Superior temporal gyrus (tissue), 1 donor: ENCODE data around the gene CENPB.
"Not testable (repeated sequence)": the region's sequence is repeated elsewhere in the genome, so short reads cannot be mapped to it uniquely, and the experiment has no call there.

Experiments
- DNase-seq: peaks from one replicate; pipeline ENCODE4 v3.0.0-alpha.2; 2016; ENCODE audit errors: extremely low spot score

The CENPB gene

DNA sequence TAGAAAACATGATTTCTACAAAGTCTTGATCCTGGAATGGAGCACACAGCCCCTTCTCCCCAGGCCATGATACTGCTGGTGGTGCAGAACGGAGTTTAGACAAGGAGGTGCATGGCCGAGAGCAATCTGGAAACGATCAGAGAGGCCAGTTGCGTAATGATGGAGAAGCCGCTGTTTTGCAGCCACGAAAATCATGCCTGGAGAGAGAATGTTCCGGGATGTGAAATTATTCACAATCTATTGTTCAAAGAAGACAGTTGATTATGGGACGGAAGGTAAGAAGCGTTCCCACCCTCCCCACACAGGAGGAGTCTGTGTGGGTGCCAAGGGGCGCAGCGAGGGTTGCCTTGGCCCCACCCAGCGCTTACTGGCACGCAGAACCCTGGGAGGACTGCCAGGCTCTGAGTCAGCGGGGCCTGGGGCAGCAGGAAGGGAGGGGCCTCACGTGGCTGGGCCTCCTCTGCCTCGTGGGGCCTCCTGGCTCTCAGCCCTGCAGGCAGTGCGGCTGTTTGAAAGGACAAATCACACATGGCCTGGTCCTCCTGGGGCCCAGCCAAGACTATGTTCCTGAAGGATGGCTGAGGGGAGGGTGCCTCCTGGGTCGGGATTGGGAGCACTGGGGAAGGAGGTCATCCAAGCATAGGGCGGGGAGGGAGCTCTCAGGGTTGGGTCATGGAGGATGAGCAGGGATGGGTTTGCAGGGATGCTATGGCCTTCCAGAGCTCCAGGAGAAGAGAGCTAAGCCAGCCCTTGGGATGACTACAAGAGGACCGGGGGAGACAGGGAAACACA is 25.1 kb upstream of the CENPB start:
- peak; percentile 97 for DNase-seq

DNA sequence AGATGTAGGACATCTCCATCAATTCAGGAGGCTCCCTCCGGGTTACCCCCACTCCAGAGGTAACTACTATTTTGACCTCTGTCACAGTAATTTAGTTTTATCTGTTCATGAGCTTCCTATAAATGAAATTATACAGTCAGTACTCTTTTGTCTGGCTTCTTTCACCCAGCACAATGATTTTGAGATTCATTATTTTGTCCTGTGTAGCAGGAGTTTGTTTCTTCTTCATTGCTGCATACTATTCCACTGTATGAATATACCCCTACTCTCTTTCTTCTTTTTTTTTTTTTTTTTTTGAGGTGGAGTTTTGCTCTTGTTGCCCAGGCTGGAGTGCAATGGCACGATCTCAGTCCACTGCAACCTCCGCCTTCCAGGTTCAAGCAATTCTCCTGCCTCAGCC is 22.0 kb upstream of the CENPB start:
- no peak for DNase-seq

DNA sequence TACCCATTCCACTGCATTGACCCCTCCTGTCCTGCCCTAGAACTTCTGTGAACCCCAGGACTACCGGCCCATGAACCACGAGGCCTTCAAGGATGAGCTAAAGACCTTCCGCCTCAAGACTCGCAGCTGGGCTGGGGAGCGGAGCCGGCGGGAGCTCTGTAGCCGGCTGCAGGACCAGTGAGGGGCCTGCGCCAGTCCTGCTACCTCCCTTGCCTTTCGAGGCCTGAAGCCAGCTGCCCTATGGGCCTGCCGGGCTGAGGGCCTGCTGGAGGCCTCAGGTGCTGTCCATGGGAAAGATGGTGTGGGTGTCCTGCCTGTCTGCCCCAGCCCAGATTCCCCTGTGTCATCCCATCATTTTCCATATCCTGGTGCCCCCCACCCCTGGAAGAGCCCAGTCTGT is 18.2 kb upstream of the CENPB start:
- no peak for DNase-seq

DNA sequence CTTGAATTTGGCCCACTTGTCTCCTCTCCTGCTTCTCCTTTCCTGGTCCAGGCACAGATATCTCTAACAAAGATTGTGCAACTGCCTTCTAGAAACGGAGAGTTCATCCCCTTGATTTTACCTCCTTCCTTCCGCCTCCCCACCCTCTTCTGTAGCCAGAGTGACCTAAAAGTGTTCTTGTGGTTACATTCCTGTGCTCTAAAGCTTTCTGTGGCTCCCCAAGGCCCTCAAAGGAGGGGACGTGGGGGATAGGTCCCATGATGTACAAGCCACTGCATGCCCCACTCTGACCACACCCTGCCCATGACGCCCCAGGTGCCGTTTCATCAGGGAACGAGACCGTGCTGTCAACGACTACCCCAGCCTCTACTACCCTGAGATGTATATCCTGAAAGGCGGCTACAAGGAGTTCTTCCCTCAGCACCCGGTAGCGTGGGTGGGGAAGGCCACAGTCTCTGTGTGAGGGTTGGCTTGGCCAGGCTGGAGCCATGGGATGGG is 17.8 kb upstream of the CENPB start:
- DNase-seq = no peak

DNA sequence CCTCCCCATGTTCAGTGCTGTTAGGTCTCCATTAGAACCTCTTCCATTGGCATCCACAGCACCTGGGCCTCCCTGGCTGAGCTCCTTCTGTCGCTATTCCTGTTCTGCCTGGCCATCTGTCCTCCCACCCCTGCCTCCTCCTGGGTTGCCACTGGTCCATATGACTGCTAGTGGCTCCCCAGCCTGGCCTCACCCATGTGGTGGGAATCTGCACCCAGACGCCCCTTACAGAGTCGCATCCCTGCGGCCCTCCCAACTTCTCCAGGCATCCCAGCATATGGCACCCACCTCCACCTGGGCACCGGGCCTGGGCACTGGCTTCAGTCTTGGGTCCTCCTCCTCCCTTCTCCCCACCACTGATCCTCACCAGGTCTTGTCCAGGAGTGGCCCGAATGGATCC is 17.3 kb upstream of the CENPB start:
- no peak for DNase-seq

DNA sequence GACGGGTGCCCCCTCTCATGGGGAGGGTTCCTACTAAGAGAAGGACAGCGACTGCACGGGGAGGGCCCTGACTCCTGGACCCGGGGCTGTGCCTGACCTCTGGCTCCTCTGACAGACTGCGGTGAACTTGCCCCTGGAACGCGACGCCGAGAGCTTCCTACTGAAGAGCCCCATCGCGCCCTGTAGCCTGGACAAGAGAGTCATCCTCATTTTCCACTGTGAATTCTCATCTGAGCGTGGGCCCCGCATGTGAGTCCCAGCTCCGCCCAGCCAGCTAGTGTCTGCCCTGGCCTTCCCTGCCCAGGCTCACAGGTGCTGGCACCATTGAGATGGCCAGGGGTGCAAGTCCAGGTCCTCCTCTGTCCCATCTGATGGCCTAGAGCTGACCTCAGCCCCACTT is 16.7 kb upstream of the CENPB start:
- no peak for DNase-seq

DNA sequence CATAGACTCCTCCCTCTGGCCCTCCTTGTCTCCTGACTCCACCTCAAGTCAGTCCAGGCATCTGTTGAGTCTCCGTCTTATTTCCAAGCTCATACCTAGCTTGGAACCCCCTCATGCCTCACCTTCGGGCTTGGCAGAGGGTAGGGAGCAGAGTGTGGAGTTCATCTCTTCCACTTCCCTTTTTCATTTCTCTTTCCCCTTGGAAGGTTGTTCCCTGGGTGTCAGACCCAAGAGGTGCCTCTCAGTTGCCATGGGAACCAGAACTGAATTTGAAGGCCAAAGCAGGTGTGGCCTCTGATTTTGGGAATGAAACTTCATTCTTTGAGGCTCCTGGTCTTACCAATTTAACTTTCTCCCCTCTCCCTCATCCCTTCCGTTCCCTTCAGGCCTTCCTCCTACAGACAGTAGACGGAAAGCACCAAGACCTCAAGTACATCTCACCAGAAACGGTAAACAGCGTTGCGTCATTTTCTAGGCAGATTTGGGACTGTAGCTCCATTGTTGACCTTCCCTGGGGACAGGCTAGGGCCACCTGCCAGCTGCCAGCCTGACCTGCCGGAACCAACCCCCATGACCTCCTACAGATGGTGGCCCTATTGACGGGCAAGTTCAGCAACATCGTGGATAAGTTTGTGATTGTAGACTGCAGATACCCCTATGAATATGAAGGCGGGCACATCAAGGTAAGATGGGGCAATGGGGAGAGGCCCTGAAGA is 16.1 kb upstream of the CENPB start:
- no peak for DNase-seq

DNA sequence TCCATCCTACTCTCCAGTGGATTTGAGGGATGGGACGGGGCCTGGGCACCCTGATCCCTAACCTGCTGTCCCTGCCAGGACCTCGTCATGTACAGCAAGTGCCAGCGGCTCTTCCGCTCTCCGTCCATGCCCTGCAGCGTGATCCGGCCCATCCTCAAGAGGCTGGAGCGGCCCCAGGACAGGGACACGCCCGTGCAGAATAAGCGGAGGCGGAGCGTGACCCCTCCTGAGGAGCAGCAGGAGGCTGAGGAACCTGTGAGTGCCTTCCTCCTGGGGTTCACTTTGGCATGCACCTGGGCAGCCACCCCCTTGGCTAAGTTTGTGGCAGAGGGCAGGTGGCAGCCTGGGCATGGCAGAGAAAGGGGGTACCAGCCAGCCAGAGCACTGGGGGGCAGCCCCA is 15.3 kb upstream of the CENPB start:
- no peak for DNase-seq

DNA sequence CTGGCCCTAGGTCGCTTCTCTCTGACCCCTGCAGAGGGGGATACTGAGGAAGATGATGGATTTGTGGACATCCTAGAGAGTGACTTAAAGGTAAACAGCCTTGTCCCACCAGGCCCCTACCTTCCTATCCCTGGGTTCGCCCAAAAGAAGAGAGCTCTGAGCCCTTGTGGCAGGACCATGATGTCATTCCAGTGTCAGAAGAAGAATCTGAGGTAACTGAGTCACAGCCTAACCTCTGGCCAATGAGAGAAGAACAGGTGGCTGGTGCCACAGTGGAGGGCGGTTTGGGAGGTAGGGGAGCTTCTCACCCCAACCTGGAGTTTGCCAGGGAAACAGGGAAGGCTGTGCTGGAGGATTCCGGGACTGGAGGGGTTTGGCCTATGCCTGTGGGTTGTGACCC is 14.8 kb upstream of the CENPB start:
- no peak for DNase-seq

DNA sequence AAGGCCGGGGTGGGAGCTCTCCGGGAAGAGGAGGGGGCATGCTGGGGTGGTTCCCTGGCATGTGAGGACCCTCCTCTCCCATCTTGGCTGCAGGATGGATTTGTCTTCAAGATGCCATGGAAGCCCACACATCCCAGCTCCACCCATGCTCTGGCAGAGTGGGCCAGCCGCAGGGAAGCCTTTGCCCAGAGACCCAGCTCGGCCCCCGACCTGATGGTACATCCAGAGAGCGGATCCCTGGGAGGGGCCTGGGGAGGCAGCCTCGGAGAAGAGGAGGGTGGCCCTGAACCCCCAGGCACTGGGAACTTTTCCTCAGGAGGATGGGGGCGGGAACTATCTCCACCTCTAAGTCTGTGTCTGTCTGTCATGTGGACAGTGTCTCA is 14.3 kb upstream of the CENPB start:
- DNase-seq = no peak

DNA sequence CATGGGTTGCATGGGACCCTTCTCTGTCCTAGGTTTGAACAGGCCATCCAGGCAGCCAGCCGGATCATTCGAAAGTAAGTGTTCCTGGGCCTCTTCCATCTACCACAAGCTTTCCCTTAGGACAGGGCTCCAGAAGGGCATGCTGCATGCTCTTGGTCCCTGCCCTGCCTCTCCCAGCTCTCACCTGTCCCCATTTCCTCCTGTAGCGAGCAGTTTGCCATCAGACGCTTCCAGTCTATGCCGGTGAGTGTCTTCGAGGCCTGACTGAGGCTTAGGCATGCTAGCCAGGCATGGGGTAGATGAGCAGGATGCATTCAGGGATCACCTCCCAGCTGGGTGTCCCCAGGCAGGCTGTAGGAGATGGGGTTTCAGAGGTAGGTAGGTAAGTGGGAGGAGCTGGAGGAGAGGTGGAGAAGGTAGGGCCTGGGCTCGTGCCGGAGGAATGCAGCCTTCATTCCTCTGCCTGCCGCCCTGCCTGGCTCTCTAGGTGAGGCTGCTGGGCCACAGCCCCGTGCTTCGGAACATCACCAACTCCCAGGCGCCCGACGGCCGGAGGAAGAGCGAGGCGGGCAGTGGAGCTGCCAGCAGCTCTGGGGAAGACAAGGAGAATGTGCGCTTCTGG is 13.8 kb upstream of the CENPB start:
- DNase-seq = no peak

DNA sequence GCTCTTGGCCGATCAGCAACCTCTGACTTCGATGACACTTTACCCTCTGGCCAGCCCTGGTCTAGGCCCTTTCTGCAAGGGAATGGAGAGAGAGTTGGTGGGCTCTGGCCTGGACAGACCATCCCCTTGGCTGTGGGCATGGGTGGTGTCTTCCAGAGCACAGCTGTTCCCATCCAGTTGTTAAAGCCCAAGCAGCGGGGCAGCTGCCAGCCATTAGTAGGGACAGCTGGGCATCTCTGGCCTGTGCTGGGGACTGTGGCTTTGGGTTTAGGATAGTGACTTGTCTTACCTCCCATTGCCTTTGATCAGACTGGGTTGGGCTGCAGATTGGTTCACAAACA is 12.3 kb upstream of the CENPB start:
- no peak for DNase-seq

DNA sequence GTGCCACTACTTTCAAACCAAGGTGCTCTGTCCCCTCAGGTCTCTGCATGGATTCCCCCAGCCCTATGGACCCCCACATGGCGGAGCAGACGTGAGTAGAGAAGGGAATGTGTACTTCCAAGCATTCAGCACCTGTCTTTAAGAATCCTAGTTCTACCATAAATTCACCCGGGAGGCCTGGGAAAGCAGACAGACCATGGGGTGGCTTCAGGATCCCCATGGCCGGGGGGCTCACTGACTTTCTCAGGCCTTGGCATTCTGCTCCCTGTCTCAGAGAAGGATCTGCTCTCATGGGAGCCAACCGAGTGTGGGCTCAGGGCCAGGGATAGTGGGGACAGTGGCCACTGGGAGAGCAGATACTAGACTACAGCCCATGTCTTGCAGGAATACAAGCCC is 11.8 kb upstream of the CENPB start:
- no peak for DNase-seq

DNA sequence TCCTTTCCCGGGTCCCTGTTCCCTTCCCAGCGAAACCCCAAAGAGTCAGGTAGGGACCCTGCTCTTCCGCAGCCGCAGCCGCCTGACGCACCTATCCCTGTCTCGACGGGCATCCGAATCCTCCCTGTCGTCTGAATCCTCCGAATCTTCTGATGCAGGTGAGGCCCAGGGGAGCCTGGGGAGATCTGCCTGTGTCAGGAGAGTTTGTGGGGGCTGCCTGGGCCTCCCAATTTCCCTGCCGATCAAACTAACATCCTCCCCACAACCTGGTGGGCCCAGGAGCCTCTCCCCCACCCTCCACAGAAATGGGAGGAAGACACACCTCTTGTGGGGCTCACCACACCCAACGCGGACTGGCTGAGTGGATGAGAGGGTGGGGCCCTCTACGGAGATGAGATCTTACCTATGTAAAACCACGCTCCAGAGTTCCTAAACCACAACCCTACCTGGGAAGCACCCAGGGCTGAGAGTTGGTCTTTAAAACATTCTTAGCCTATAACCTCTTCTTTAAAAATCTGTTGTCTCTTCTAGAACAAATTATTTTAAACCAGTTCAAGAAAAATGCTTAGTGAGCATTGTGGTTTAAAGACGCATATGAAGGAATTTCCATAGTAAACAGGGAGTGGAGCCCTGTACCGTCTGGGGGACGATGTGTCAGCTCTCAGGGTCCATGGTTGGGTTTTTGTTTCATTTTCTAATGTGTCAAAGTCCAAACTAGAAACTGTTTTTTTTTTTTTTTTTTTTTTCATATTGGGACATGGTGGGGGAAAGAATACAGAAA is 11.2 kb upstream of the CENPB start:
- DNase-seq = no peak

DNA sequence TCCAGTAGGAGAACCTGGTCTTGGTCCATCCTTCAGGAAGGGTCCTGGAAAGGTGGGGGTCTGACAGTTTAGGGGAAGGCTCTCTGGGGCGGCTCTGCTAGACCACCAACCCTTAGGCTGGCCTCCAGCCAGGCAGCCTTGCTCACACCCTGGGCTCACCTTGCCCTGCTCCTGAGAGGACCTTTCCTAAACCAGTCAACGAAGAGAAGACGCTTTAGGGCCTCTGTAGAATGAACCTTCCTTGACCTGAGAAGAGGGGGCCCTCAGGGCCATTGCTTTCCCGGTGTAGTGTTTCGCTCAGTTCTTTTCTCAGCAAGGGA is 10.6 kb upstream of the CENPB start:
- DNase-seq = no peak

DNA sequence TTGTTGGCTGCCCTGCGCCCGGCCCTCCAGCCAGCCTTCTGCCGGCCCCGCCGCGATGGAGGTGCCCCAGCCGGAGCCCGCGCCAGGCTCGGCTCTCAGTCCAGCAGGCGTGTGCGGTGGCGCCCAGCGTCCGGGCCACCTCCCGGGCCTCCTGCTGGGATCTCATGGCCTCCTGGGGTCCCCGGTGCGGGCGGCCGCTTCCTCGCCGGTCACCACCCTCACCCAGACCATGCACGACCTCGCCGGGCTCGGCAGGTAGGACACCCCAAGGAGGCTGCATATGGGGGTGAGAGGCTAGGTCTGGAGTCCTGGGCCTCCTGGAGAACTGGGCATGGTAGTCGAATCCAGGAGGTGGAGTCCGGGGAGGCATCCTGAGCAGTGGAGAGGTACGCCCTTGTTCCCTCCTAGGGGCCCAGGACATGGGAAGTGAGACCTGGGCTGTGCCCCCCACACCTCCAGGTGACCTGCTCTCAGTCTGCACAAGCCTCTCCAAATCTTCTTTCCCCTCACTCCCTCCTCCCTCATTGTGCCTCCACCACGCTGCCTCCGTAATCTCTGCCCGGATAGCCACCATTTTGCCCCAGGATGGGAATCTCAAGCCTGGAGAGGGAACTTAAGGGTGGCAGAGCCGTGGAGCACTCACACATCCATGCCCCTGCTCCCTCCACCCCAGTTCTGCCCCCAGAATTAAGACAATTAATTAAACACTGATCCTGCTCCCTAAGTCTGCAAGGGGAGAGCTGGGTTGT is 10.1 kb upstream of the CENPB start:
- DNase-seq = no peak

DNA sequence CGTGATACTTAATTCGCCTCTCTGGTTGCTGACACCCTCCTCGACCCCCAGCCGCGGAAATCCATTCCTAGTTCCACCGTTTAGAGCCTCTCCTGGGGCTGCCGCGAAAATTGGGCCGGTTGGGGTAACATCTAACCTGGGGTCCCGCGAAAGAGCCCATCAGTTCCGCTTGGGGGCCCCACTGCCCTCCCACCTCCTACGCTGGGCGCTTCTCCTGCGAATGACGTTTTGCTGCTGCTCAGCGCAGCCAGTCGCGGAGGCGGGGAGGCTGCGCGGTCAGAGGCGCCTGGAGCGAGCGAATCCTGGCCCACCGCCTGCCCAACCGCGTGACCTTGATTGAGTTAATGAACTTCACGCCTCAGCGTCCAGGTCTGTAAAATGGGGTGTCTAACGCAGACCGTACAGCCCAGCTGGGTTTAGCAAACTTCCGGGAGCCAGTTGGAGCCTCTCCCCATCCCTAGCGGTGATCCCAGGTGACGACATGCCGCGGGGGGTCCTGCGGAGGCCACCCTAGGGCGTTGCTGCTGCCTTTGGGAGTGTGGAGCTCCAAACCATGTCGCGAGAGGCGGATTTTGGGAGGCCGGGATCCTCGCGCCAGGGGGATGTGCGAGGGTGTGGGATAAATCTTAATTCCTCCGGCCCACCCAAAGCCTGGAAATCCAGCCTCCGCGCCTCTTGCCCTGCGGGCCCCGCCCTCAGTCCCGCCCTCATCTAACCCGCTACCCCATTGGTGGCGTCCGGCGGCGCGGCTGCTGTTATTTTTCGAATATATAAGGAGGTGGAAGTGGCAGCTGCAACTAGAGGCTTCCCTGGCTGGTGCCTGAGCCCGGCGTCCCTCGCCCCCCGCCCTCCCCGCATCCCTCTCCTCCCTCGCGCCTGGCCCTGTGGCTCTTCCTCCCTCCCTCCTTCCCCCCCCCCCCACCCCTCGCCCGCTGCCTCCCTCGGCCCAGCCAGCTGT is 9.2 kb upstream of the CENPB start, which contains the start of gene CDC25B:
Gene CDC25B, plus strand, starts transcription at position 800 of the 958 bp plus-strand sequence. CDS start 222 bp downstream, outside the sequence.
- peak; percentile 92 for DNase-seq

DNA sequence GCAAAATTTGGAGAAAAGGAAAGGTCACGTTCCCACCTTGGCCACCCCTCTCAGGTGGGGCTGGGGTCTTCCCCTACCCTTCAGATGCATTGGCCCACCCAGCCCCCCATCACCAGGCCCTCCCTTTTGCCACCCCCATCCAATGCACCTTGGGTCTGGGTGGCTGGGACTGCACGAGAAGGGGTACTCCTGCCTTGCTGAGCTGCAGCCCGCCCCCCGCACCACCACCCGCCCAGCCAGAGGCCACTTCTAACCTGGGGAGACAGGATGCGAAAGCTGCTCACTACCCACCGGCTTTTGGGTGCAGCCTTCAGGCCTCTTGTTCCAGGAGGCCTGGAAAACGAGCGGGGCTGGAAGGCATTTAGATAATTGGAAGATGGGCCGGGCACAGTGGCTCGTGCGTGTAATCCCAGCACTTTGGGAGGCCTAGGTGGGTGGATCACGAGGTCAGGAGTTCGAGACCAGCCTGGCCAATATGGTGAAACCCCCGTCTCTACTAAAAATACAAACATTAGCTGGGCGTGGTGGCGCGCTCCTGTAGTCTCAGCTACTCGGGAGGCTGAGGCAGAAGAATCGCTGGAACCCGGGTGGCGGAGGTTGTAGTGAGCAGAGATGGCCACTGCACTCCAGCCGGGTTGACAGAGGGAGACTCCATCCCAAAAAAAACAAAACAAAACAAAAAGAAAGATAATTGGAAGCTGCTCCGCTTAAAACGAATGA is 8.3 kb upstream of the CENPB start:
- no peak for DNase-seq

DNA sequence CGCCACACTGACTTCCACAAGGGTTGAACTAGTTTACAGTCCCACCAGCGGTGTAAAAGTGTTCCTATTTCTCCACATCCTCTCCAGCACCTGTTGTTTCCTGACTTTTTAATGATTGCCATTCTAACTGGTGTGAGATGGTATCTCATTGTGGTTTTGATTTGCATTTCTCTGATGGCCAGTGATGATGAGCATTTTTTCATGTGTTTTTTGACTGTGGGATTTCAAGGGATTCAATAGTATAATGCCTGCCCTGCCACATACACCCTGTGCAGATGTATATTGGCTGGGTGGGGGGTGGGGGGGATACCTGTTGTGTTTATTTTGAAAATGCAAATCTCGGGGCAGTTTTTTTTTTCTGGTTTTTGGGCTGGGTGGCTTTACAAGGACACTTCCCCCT is 7.6 kb upstream of the CENPB start:
- not testable (repeated sequence) for DNase-seq

DNA sequence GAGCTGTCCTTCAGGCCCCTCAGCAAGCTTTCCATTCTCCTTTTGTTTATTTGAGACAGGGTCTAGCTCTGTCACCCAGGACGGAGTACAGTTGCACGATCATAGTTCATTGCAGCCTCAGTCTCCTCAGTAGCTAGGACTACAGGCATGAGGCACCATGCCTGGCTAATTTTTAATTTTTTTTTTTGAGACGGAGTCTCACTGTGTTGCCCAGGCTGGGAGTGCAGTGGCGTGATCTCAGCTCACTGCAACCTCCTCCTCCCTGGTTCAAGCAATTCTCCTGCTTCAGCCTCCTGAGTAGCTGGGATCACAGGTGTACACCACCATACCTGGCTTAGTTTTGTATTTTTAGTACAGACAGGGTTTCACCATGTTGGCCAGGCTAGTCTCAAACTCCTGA is 2.7 kb upstream of the CENPB start:
- DNase-seq = not testable (repeated sequence)
